HepG2 (cell line): ENCODE data around the gene CTF1. TPM values are rescaled to one million over a fixed set of nuclear protein-coding genes. Genes with fewer than 3 reads are reported as not detected.

Experiments used
- PAX8 ChIP-seq: sonication (generic); formaldehyde crosslinking; IDR thresholded peaks from 2 replicates; pipeline ENCODE4 v1.8.0; 2022; ENCODE audit warnings: mild to moderate bottlenecking, missing genetic modification reagents, borderline replicate concordance
- SMAD1 ChIP-seq: sonication (generic); formaldehyde crosslinking; IDR thresholded peaks from 2 replicates; pipeline ENCODE4 v1.4.0; 2020; ENCODE audit warnings: missing genetic modification reagents, low read depth, mild to moderate bottlenecking, borderline replicate concordance
- YY1 ChIP-seq: IDR thresholded peaks from 2 replicates; pipeline ENCODE4 v1.6.1; 2011; ENCODE audit warnings: low read length, low read depth, moderate library complexity, mild to moderate bottlenecking; ENCODE audit not compliant: insufficient read depth, insufficient replicate concordance
- ZBTB20 ChIP-seq: sonication (generic); formaldehyde crosslinking; IDR thresholded peaks from 2 replicates; pipeline ENCODE4 v1.8.1; 2023; ENCODE audit warnings: missing genetic modification reagents, low read depth, mild to moderate bottlenecking, borderline replicate concordance
- ZNF350 ChIP-seq: sonication (generic); formaldehyde crosslinking; IDR thresholded peaks from 2 replicates; pipeline ENCODE4 v1.4.0; 2020; ENCODE audit warnings: mild to moderate bottlenecking, low read depth, missing genetic modification reagents, borderline replicate concordance
- ZNF501 ChIP-seq: sonication (generic); formaldehyde crosslinking; IDR thresholded peaks from 2 replicates; pipeline ENCODE4 v1.5.1; 2020; ENCODE audit warnings: mild to moderate bottlenecking, moderate library complexity, missing genetic modification reagents
- ZNF543 ChIP-seq: sonication (generic); formaldehyde crosslinking; IDR thresholded peaks from 2 replicates; pipeline ENCODE4 v1.4.0; 2020; ENCODE audit warnings: mild to moderate bottlenecking, missing genetic modification reagents
- polyA plus RNA-seq, 8 experiments: library from polyadenylated mRNA; depleted of rRNA in 3 of 8; stranded (reverse) in 7 of 8; unstranded in 1 of 8; fragments of >200 nt; fragmentation: Illumina TruSeq in 4 of 8; extraction: Trizol in 4 of 8; gene quantifications; 2 replicates each; pipeline versions ENCODE4 v1.2.1 to v1.2.3, GENCODE V29; 2011 to 2016; ENCODE audit warnings: low read depth in 4 of 8, missing spikeins in 1 of 8, mixed read lengths in 1 of 8; ENCODE audit not compliant: insufficient read depth in 1 of 8
- total RNA-seq, 5 experiments: library from RNA; depleted of rRNA; stranded (reverse); fragments of >200 nt; fragmentation: Illumina TruSeq; extraction: Trizol; gene quantifications; 2 replicates each; pipeline ENCODE4 v1.2.3, GENCODE V29; 2016; ENCODE audit warnings: low read depth in 1 of 5
- TF ChIP-seq, protein P1 (sequence below): sonication (generic); formaldehyde crosslinking; IDR thresholded peaks from 2 replicates; pipeline ENCODE4 v1.8.0; 2022; ENCODE audit warnings: missing genetic modification reagents, mild to moderate bottlenecking, borderline replicate concordance
- TF ChIP-seq, protein P2 (sequence below): sonication (generic); formaldehyde crosslinking; conservative IDR thresholded peaks from 2 replicates; pipeline ENCODE4 v1.4.0; 2020; ENCODE audit warnings: mild to moderate bottlenecking, missing genetic modification reagents, moderate library complexity
- TF ChIP-seq, protein P3 (sequence below): sonication (generic); formaldehyde crosslinking; IDR thresholded peaks from 2 replicates; pipeline ENCODE4 v1.4.0; 2020; ENCODE audit warnings: mild to moderate bottlenecking, low read depth, missing genetic modification reagents
- TF ChIP-seq, protein P4 (sequence below): sonication (generic); formaldehyde crosslinking; IDR thresholded peaks from 2 replicates; pipeline ENCODE4 v1.5.0; 2020; ENCODE audit warnings: mild to moderate bottlenecking, missing genetic modification reagents, borderline replicate concordance

CTF1 gene
- total and polyA plus RNA-seq, 2 of the 13 experiments (the other 11 are each of a cell fraction or from before 2014, with no cell fraction given) = 0.13 to 1.8 TPM

DNA sequence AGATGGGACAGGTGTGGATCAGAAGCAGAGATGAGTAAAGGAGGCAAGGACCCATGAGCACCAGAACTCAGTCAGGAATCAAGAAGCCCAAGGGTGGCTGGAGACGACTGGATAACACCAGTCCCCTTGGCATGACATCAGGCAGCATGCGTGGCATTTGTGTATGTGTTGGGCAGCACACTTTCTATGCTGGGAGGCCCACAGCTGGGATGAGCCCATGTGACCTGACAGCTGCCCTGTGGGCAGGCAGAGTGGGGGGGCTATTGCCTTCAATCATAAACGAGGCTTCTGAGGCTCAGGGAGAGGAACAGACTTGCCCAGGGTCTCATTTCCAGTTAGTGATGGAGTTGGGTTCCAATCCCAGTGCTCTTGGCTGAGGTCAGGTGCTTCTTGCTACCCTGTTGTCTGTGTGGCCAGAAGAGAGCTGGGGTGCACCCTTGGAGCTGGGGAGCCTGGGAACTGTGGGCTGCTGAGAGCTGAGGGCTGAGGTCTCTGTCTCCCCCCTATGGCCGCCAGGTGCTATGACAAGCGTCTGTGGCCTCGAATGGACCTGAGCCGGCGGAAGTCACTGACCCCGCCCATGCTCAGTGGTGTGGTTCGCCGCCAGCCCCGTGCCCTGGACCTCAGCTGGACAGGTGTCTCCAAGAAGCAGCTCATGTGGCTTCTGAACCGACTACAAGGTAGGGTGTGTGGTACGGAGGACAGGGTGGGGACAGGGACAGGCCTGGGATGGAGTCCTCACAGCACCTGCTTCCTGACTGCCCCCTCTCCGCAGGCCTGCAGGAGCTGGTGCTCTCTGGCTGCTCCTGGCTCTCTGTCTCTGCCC is 45.4 kb downstream of the CTF1 start (continued):
- TF ChIP-seq, protein P1, sequence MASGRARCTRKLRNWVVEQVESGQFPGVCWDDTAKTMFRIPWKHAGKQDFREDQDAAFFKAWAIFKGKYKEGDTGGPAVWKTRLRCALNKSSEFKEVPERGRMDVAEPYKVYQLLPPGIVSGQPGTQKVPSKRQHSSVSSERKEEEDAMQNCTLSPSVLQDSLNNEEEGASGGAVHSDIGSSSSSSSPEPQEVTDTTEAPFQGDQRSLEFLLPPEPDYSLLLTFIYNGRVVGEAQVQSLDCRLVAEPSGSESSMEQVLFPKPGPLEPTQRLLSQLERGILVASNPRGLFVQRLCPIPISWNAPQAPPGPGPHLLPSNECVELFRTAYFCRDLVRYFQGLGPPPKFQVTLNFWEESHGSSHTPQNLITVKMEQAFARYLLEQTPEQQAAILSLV (CRISPR knock-in tag) = peak; percentile 47; the same call in 1 of the 2 replicates
- TF ChIP-seq PAX8 (0 out of 2 replicates have a peak, but pooled peaks have one; percentile 59), ZNF543 (peak; percentile 61; the same call in 1 of the 2 replicates), ZNF501 (peak; percentile 79), ZNF350 (CRISPR knock-in tag) (peak; percentile 29; the same call in 1 of the 2 replicates), SMAD1 (CRISPR knock-in tag) (no peak), ZBTB20 (CRISPR knock-in tag) (peak; percentile 68; the same call in 1 of the 2 replicates), YY1 (peak; percentile 45)
- TF ChIP-seq, protein P2, sequence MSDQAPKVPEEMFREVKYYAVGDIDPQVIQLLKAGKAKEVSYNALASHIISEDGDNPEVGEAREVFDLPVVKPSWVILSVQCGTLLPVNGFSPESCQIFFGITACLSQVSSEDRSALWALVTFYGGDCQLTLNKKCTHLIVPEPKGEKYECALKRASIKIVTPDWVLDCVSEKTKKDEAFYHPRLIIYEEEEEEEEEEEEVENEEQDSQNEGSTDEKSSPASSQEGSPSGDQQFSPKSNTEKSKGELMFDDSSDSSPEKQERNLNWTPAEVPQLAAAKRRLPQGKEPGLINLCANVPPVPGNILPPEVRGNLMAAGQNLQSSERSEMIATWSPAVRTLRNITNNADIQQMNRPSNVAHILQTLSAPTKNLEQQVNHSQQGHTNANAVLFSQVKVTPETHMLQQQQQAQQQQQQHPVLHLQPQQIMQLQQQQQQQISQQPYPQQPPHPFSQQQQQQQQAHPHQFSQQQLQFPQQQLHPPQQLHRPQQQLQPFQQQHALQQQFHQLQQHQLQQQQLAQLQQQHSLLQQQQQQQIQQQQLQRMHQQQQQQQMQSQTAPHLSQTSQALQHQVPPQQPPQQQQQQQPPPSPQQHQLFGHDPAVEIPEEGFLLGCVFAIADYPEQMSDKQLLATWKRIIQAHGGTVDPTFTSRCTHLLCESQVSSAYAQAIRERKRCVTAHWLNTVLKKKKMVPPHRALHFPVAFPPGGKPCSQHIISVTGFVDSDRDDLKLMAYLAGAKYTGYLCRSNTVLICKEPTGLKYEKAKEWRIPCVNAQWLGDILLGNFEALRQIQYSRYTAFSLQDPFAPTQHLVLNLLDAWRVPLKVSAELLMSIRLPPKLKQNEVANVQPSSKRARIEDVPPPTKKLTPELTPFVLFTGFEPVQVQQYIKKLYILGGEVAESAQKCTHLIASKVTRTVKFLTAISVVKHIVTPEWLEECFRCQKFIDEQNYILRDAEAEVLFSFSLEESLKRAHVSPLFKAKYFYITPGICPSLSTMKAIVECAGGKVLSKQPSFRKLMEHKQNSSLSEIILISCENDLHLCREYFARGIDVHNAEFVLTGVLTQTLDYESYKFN = peak; percentile 48; the same call in 1 of the 2 replicates
- TF ChIP-seq, protein P3, sequence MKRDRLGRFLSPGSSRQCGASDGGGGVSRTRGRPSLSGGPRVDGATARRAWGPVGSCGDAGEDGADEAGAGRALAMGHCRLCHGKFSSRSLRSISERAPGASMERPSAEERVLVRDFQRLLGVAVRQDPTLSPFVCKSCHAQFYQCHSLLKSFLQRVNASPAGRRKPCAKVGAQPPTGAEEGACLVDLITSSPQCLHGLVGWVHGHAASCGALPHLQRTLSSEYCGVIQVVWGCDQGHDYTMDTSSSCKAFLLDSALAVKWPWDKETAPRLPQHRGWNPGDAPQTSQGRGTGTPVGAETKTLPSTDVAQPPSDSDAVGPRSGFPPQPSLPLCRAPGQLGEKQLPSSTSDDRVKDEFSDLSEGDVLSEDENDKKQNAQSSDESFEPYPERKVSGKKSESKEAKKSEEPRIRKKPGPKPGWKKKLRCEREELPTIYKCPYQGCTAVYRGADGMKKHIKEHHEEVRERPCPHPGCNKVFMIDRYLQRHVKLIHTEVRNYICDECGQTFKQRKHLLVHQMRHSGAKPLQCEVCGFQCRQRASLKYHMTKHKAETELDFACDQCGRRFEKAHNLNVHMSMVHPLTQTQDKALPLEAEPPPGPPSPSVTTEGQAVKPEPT = peak; percentile 50; the same call in 1 of the 2 replicates
- TF ChIP-seq, protein P4, sequence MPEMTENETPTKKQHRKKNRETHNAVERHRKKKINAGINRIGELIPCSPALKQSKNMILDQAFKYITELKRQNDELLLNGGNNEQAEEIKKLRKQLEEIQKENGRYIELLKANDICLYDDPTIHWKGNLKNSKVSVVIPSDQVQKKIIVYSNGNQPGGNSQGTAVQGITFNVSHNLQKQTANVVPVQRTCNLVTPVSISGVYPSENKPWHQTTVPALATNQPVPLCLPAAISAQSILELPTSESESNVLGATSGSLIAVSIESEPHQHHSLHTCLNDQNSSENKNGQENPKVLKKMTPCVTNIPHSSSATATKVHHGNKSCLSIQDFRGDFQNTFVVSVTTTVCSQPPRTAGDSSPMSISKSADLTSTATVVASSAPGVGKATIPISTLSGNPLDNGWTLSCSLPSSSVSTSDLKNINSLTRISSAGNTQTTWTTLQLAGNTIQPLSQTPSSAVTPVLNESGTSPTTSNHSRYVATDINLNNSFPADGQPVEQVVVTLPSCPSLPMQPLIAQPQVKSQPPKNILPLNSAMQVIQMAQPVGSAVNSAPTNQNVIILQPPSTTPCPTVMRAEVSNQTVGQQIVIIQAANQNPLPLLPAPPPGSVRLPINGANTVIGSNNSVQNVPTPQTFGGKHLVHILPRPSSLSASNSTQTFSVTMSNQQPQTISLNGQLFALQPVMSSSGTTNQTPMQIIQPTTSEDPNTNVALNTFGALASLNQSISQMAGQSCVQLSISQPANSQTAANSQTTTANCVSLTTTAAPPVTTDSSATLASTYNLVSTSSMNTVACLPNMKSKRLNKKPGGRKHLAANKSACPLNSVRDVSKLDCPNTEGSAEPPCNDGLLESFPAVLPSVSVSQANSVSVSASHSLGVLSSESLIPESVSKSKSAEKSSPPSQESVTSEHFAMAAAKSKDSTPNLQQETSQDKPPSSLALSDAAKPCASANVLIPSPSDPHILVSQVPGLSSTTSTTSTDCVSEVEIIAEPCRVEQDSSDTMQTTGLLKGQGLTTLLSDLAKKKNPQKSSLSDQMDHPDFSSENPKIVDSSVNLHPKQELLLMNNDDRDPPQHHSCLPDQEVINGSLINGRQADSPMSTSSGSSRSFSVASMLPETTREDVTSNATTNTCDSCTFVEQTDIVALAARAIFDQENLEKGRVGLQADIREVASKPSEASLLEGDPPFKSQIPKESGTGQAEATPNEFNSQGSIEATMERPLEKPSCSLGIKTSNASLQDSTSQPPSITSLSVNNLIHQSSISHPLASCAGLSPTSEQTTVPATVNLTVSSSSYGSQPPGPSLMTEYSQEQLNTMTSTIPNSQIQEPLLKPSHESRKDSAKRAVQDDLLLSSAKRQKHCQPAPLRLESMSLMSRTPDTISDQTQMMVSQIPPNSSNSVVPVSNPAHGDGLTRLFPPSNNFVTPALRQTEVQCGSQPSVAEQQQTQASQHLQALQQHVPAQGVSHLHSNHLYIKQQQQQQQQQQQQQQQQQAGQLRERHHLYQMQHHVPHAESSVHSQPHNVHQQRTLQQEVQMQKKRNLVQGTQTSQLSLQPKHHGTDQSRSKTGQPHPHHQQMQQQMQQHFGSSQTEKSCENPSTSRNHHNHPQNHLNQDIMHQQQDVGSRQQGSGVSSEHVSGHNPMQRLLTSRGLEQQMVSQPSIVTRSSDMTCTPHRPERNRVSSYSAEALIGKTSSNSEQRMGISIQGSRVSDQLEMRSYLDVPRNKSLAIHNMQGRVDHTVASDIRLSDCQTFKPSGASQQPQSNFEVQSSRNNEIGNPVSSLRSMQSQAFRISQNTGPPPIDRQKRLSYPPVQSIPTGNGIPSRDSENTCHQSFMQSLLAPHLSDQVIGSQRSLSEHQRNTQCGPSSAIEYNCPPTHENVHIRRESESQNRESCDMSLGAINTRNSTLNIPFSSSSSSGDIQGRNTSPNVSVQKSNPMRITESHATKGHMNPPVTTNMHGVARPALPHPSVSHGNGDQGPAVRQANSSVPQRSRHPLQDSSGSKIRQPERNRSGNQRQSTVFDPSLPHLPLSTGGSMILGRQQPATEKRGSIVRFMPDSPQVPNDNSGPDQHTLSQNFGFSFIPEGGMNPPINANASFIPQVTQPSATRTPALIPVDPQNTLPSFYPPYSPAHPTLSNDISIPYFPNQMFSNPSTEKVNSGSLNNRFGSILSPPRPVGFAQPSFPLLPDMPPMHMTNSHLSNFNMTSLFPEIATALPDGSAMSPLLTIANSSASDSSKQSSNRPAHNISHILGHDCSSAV = 0 out of 2 replicates have a peak, but pooled peaks have one; percentile 7
